Regular cardiac myocyte (primary cell): Measurements from ENCODE around the gene SLC35F3. TPM values are rescaled to one million over a fixed set of nuclear protein-coding genes. Genes with fewer than 3 reads are reported as not detected.

Experiments
- total RNA-seq: library from RNA; depleted of rRNA; stranded (reverse); fragments of >200 nt; gene quantifications from 2 replicates; pipeline ENCODE4 v1.2.3, GENCODE V29; 2014

SLC35F3 gene
- not detected in 2 replicates for total RNA-seq

GRCh38 chr1:233904633-233905415, at the start of gene SLC35F3:
TSS of gene SLC35F3 (plus strand) at chr1:233904676.

DNA sequence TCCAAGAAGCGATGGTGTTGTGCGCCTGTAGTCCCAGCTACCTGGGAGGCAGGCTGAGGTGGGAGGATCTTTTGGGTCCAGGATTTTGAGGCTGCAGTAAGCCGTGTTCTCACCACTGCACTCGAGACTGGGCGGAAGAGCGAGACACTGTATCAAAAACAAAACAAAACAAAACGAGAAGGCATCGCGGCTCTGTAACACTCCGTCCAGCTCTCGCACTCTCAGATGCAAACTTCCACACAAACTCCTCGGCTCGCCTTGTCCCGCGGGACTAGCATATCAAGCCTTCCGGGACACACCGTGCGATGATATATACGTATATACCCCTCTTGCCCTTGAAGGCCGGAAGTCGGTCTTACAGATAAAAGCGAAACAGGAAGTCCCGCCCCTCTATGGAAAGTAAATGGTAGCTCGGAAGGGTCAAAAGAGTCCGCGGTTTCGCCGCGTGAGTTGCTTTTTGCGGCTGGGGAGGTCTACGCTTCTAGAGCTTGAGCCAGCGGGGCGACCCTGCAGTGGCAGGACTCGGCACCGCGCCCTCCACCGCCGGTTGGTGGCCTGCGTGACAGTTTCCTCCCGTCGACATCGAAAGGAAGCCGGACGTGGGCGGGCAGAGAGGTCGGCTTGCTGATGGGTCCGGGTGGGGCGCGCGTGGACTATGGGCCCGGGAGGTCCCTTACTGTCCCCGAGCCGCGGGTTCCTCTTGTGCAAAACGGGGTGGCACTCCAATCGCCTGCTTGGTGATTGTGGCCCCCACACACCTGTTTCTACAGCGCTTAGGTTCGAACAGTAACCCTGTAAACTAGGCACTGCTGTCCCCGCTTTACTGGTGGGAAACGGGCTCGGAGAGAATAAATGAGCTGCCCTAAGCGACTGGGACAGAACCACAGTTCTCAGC, 468.8 kb downstream of the SLC35F3 start, which contains the start of gene COA6:
COA6 (plus strand) TSS at position 393 of the 895 bp plus-strand sequence; CDS start at position 404, 11 bp downstream.

